Subcutaneous abdominal adipose tissue (tissue), 5 donors: ENCODE results near the gene TBATA.

Experiments
- H3K27ac ChIP-seq: one replicate; pipeline ENCODE4 v1.7.0; 2013; ENCODE audit warnings: low read depth, mild to moderate bottlenecking, inconsistent platforms, low read length, moderate library complexity
- H3K27me3 ChIP-seq, 5 donors: one replicate each; pipeline ENCODE4 v1.7.0; 2013; ENCODE audit warnings: low read length in 5 of 5, inconsistent platforms in 1 of 5; ENCODE audit not compliant: control insufficient read depth in 5 of 5, insufficient read depth in 4 of 5
- H3K36me3 ChIP-seq, 5 donors: one replicate each; pipeline ENCODE4 v1.7.0; 2013; ENCODE audit warnings: low read length in 5 of 5; ENCODE audit not compliant: control insufficient read depth in 5 of 5, insufficient read depth in 5 of 5
- H3K4me1 ChIP-seq, 5 donors: one replicate each; pipeline ENCODE4 v1.7.0; 2013; ENCODE audit warnings: low read length in 5 of 5, mild to moderate bottlenecking in 3 of 5, moderate library complexity in 1 of 5; ENCODE audit not compliant: control insufficient read depth in 5 of 5, insufficient read depth in 5 of 5
- H3K4me3 ChIP-seq, 5 donors: one replicate each; pipeline ENCODE4 v1.7.0; 2013; ENCODE audit warnings: low read length in 5 of 5, low read depth in 1 of 5
- H3K9ac ChIP-seq, 5 donors: one replicate each; pipeline ENCODE4 v1.7.0; 2013; ENCODE audit warnings: low read length in 5 of 5, mild to moderate bottlenecking in 4 of 5, moderate library complexity in 3 of 5
- H3K9me3 ChIP-seq, 5 donors: one replicate each; pipeline ENCODE4 v1.7.0; 2013; ENCODE audit warnings: low read length in 5 of 5; ENCODE audit not compliant: control insufficient read depth in 5 of 5
- donor health status: healthy.
- donor health status: healthy.
- donor health status: healthy.
- donor health status: healthy.
- donor health status: healthy.

TBATA gene

GRCh38 chr10:70809726-70810125, 24.5 kb upstream of the TBATA start:
- H3K36me3 ChIP-seq, result no peaks in the 10 kb centered on the region
- H3K9me3 ChIP-seq, result no peaks in the 10 kb centered on the region
- no peak overlapping the region for H3K27ac ChIP-seq
- no peak overlapping the region for H3K4me3 ChIP-seq
- no peaks in the 10 kb centered on the region for H3K27me3 ChIP-seq
- no peak overlapping the region for H3K9ac ChIP-seq
- H3K4me1 ChIP-seq, result peaks cover 0 to 15% (median 14%) of the 10 kb centered on the region in 5 donors

- Histone ChIP-seq H3K4me1 (peaks cover 0 to 15% (median 14%) of the 10 kb centered on the region in 5 donors), H3K4me3 (no peak overlapping the region), H3K27me3 (no peaks in the 10 kb centered on the region), H3K36me3 (no peaks in the 10 kb centered on the region), H3K9me3 (no peaks in the 10 kb centered on the region), H3K27ac (no peak overlapping the region), H3K9ac (no peak overlapping the region)
Observed at GRCh38 chr10:70809011-70809611, 23.9 kb upstream of the TBATA start.

- Histone ChIP-seq H3K4me1 (peaks cover 0 to 15% (median 14%) of the 10 kb centered on the region in 5 donors), H3K27me3 (no peaks in the 10 kb centered on the region), H3K4me3 (no peak overlapping the region), H3K9me3 (no peaks in the 10 kb centered on the region), H3K36me3 (no peaks in the 10 kb centered on the region), H3K27ac (no peak overlapping the region), H3K9ac (no peak overlapping the region)
Observed at GRCh38 chr10:70807556-70807955, 22.4 kb upstream of the TBATA start.

- Histone ChIP-seq H3K9ac (no peak overlapping the region), H3K27me3 (no peaks in the 10 kb centered on the region), H3K36me3 (no peaks in the 10 kb centered on the region), H3K9me3 (no peaks in the 10 kb centered on the region), H3K4me3 (no peak overlapping the region), H3K27ac (no peak overlapping the region), H3K4me1 (peaks cover 0 to 15% (median 14%) of the 10 kb centered on the region in 5 donors)
Observed at GRCh38 chr10:70806841-70807240, 21.7 kb upstream of the TBATA start.

GRCh38 chr10:70805619-70806215, 20.5 kb upstream of the TBATA start:
- H3K9me3 ChIP-seq, result no peaks in the 10 kb centered on the region
- H3K27ac ChIP-seq, result no peak overlapping the region
- H3K4me3 ChIP-seq, result no peak overlapping the region
- no peaks in the 10 kb centered on the region for H3K36me3 ChIP-seq
- H3K27me3 ChIP-seq, result no peaks in the 10 kb centered on the region
- peaks cover 0 to 15% (median 14%) of the 10 kb centered on the region in 5 donors for H3K4me1 ChIP-seq
- H3K9ac ChIP-seq, result no peak overlapping the region

- Histone ChIP-seq H3K27ac (no peak overlapping the region), H3K9ac (no peak overlapping the region), H3K9me3 (no peaks in the 10 kb centered on the region), H3K4me1 (peaks cover 0 to 15% (median 14%) of the 10 kb centered on the region in 5 donors), H3K4me3 (no peak overlapping the region), H3K27me3 (no peaks in the 10 kb centered on the region), H3K36me3 (no peaks in the 10 kb centered on the region)
Observed at GRCh38 chr10:70804421-70804808, 19.2 kb upstream of the TBATA start.

- H3K27ac ChIP-seq, result no peak overlapping the region
- H3K4me1 ChIP-seq, result peaks cover 0 to 15% (median 14%) of the 10 kb centered on the region in 5 donors
- H3K9me3 ChIP-seq, result no peaks in the 10 kb centered on the region
- H3K27me3 ChIP-seq, result no peaks in the 10 kb centered on the region
- no peak overlapping the region for H3K9ac ChIP-seq
- H3K4me3 ChIP-seq, result no peak overlapping the region
- no peaks in the 10 kb centered on the region for H3K36me3 ChIP-seq
Observed at GRCh38 chr10:70803775-70804420, 18.7 kb upstream of the TBATA start.

- no peak overlapping the region for H3K27ac ChIP-seq
- no peak overlapping the region for H3K4me3 ChIP-seq
- no peaks in the 10 kb centered on the region for H3K9me3 ChIP-seq
- H3K4me1 ChIP-seq, result peaks cover 0 to 15% (median 12%) of the 10 kb centered on the region in 5 donors
- H3K9ac ChIP-seq, result no peak overlapping the region
- no peaks in the 10 kb centered on the region for H3K36me3 ChIP-seq
- H3K27me3 ChIP-seq, result peaks cover 0 to 2% (median 0%) of the 10 kb centered on the region in 5 donors
Observed at GRCh38 chr10:70801854-70802253, 16.7 kb upstream of the TBATA start.

- H3K27ac ChIP-seq, result no peak overlapping the region
- no peaks in the 10 kb centered on the region for H3K9me3 ChIP-seq
- peaks cover 0 to 2% (median 0%) of the 10 kb centered on the region in 5 donors for H3K27me3 ChIP-seq
- no peaks in the 10 kb centered on the region for H3K4me1 ChIP-seq
- no peak overlapping the region for H3K9ac ChIP-seq
- no peak overlapping the region for H3K4me3 ChIP-seq
- no peaks in the 10 kb centered on the region for H3K36me3 ChIP-seq
Observed at GRCh38 chr10:70799124-70799523, 13.9 kb upstream of the TBATA start.

GRCh38 chr10:70797840-70798239, 12.7 kb upstream of the TBATA start:
- no peaks in the 10 kb centered on the region for H3K36me3 ChIP-seq
- no peak overlapping the region for H3K4me3 ChIP-seq
- peaks cover 0 to 2% (median 0%) of the 10 kb centered on the region in 5 donors for H3K27me3 ChIP-seq

More at GRCh38 chr10:70797840-70798239, 12.7 kb upstream of the TBATA start:
- no peak overlapping the region for H3K9ac ChIP-seq
- H3K27ac ChIP-seq, result no peak overlapping the region
- no peaks in the 10 kb centered on the region for H3K9me3 ChIP-seq
- no peaks in the 10 kb centered on the region for H3K4me1 ChIP-seq
